C4-2B (cell line): Measurements from ENCODE around the gene XBP1.

Experiments used
- H3K27ac ChIP-seq: fragments of 450-650 bp; 2 replicates; pipeline ENCODE4 v1.5.1; 2017
- CTCF ChIP-seq: fragments of 450-650 bp; conservative IDR thresholded peaks from 2 replicates; pipeline ENCODE4 v1.5.1; 2017; ENCODE audit warnings: mild to moderate bottlenecking
- ZFX ChIP-seq: fragments of 450-650 bp; IDR thresholded peaks from 2 replicates; pipeline ENCODE4 v1.6.1; 2017

XBP1 gene

GRCh38 chr22:28802595-28803123, 2.3 kb upstream of the XBP1 start:
- H3K27ac ChIP-seq = 0 out of 2 replicates have a peak overlapping the region, but pooled peaks have one; percentile 10
- TF ChIP-seq CTCF = no peak

- H3K27ac ChIP-seq = peak overlapping the region; percentile 100
- TF ChIP-seq ZFX (no peak), CTCF (no peak)
Observed at GRCh38 chr22:28801845-28802594, 1.7 kb upstream of the XBP1 start.

GRCh38 chr22:28799606-28800307, 612 bp downstream of the XBP1 start:
- no peak for TF ChIP-seq CTCF
- TF ChIP-seq ZFX = peak; percentile 65
- H3K27ac ChIP-seq = peak overlapping the region; percentile 100

- H3K27ac ChIP-seq = peak overlapping the region; percentile 100
- TF ChIP-seq CTCF (no peak), ZFX (no peak)
Observed at GRCh38 chr22:28798810-28799605, 1.4 kb downstream of the XBP1 start.

- no peak overlapping the region for H3K27ac ChIP-seq
- TF ChIP-seq ZFX (no peak), CTCF (no peak)
Observed at GRCh38 chr22:28795932-28796856, 4.2 kb downstream of the XBP1 start.

GRCh38 chr22:28795071-28795693, 5.2 kb downstream of the XBP1 start:
- no peak overlapping the region for H3K27ac ChIP-seq
- TF ChIP-seq CTCF = no peak
- no peak for TF ChIP-seq ZFX
